Measurements from ENCODE around the gene LMNTD2.

- TF ChIP-seq CTCF (IDR thresholded peaks at IDR 0.05), result no peak
- no peak for TF ChIP-seq RCOR1 (IDR thresholded peaks at IDR 0.05; ENCODE audit: low read depth, low read length)
- no peak for TF ChIP-seq CHD2 (IDR thresholded peaks at IDR 0.05; ENCODE audit: low read length, partially characterized antibody)
- TF ChIP-seq POLR2AphosphoS2 (conservative IDR thresholded peaks at IDR 0.05; ENCODE audit: low read length), result no peak
- TF ChIP-seq NR3C1 (IDR thresholded peaks at IDR 0.05), result no peak
- no peak for TF ChIP-seq ZC3H11A (IDR thresholded peaks at IDR 0.05)
- TF ChIP-seq KDM1A (IDR thresholded peaks at IDR 0.05; ENCODE audit: low read depth), result no peak
- no peak for TF ChIP-seq FOSL2 (IDR thresholded peaks at IDR 0.05)
- TF ChIP-seq FOSL2 (CRISPR knock-in tag; IDR thresholded peaks at IDR 0.05), result no peak
Measured at GRCh38 chr11:567011-567628, 6.6 kb upstream of the LMNTD2 start.
